ENCODE results near the gene PSD2.

- TF ChIP-seq, protein P1, sequence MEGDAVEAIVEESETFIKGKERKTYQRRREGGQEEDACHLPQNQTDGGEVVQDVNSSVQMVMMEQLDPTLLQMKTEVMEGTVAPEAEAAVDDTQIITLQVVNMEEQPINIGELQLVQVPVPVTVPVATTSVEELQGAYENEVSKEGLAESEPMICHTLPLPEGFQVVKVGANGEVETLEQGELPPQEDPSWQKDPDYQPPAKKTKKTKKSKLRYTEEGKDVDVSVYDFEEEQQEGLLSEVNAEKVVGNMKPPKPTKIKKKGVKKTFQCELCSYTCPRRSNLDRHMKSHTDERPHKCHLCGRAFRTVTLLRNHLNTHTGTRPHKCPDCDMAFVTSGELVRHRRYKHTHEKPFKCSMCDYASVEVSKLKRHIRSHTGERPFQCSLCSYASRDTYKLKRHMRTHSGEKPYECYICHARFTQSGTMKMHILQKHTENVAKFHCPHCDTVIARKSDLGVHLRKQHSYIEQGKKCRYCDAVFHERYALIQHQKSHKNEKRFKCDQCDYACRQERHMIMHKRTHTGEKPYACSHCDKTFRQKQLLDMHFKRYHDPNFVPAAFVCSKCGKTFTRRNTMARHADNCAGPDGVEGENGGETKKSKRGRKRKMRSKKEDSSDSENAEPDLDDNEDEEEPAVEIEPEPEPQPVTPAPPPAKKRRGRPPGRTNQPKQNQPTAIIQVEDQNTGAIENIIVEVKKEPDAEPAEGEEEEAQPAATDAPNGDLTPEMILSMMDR (IDR thresholded peaks at IDR 0.05; ENCODE audit: insufficient read depth, low read length), result no peak
- TF ChIP-seq POLR2AphosphoS5 (IDR thresholded peaks at IDR 0.05; ENCODE audit: low read depth) (no peak), REST (IDR thresholded peaks at IDR 0.05; ENCODE audit: insufficient replicate concordance, low read depth) (no peak), SPI1 (IDR thresholded peaks at IDR 0.05; ENCODE audit: borderline replicate concordance, low read depth) (no peak), GABPA (IDR thresholded peaks at IDR 0.05; ENCODE audit: low read depth) (no peak)
Measured at GRCh38 chr5:139761501-139761900, 34.1 kb upstream of the PSD2 start.

Measured in HL-60 (cell line).